Measurements from ENCODE around the gene SLC39A2.
"Not testable (repeated sequence)": the region's sequence is repeated elsewhere in the genome, so short reads cannot be mapped to it uniquely, and the experiment has no call there.

The SLC39A2 gene

GRCh38 chr14:20997564-20997963 is 1.5 kb upstream of the SLC39A2 start:
- DNase-seq = no peak

GRCh38 chr14:20998139-20998538 is 954 bp upstream of the SLC39A2 start:
- no peak for DNase-seq

- DNase-seq = no peak
Measured at GRCh38 chr14:20999591-20999990, 498 bp downstream of the SLC39A2 start.

GRCh38 chr14:21001218-21001617 is 2.1 kb downstream of the SLC39A2 start:
- no peak for DNase-seq

GRCh38 chr14:21003788-21004346 is 4.8 kb downstream of the SLC39A2 start:
- no peak for DNase-seq

- not testable (repeated sequence) for DNase-seq
Measured at GRCh38 chr14:21009721-21010120, 10.6 kb downstream of the SLC39A2 start.

GRCh38 chr14:21011136-21011535 is 12.0 kb downstream of the SLC39A2 start:
- no peak for DNase-seq

- peak; percentile 91 for DNase-seq
Measured at GRCh38 chr14:21014761-21015190, 15.7 kb downstream of the SLC39A2 start.

GRCh38 chr14:21015312-21015711 is 16.2 kb downstream of the SLC39A2 start:
- DNase-seq = no peak

GRCh38 chr14:21016413-21017190 is 17.5 kb downstream of the SLC39A2 start:
- DNase-seq = no peak

- no peak for DNase-seq
Measured at GRCh38 chr14:21017528-21018245, 18.6 kb downstream of the SLC39A2 start.

- DNase-seq = no peak
Measured at GRCh38 chr14:21018286-21018685, 19.2 kb downstream of the SLC39A2 start.

- no peak for DNase-seq
Measured at GRCh38 chr14:21018781-21019180, 19.7 kb downstream of the SLC39A2 start.

GRCh38 chr14:21019366-21019765 is 20.3 kb downstream of the SLC39A2 start:
- no peak for DNase-seq

- no peak for DNase-seq
Measured at GRCh38 chr14:21020977-21021545, 22.0 kb downstream of the SLC39A2 start.

GRCh38 chr14:21022686-21023085 is 23.6 kb downstream of the SLC39A2 start:
- DNase-seq = no peak

- no peak for DNase-seq
Measured at GRCh38 chr14:21023174-21023573, 24.1 kb downstream of the SLC39A2 start.

- DNase-seq = no peak
Measured at GRCh38 chr14:21023817-21024584, 24.9 kb downstream of the SLC39A2 start.

GRCh38 chr14:21024585-21025370 is 25.7 kb downstream of the SLC39A2 start, which contains the start of gene NDRG2:
TSS of gene NDRG2 (minus strand) at chr14:21025061. CDS start at chr14:21023315, 1,746 bp downstream.
- peak; percentile 87 for DNase-seq

- DNase-seq = peak; percentile 73
Measured at GRCh38 chr14:21025371-21026273, 26.5 kb downstream of the SLC39A2 start.
